Activated B cell treated with CpG ODN at 0.5 μM for 24 hours (primary cell): Measurements from ENCODE around the gene CHDH. TPM values are rescaled to one million over a fixed set of nuclear protein-coding genes. Genes with fewer than 3 reads are reported as not detected.

Experiments used
- ATAC-seq: fragments of 200-7000 bp; cut with Tn5 transposase; one replicate; pipeline ENCODE4 v1.10.0; 2021; ENCODE audit warnings: low read depth, mild to moderate bottlenecking, moderate library complexity
- CTCF ChIA-PET: fragments of 350-600 bp; sonication (Branson Sonifier 250); formaldehyde crosslinking; loops from one replicate; lab custom pipeline; 2021; ENCODE audit warnings: antibody characterized with exemption; lab: Charles Lee
- POLR2A ChIA-PET: fragments of 350-600 bp; sonication (Branson Sonifier 250); formaldehyde crosslinking; loops from one replicate; lab custom pipeline; 2021; ENCODE audit warnings: antibody characterized with exemption; lab: Charles Lee
- DNase-seq: peaks from one replicate; pipeline ENCODE4 v3.0.0; 2022
- H3K27ac Mint-ChIP-seq: one replicate; pipeline ENCODE4 v1.8.0; 2020; ENCODE audit warnings: mixed read lengths
- H3K27me3 Mint-ChIP-seq: one replicate; pipeline ENCODE4 v1.8.0; 2021; ENCODE audit warnings: mixed read lengths
- H3K36me3 Mint-ChIP-seq: one replicate; pipeline ENCODE4 v1.8.0; 2021; ENCODE audit warnings: low read depth, mixed read lengths
- H3K4me1 Mint-ChIP-seq: one replicate; pipeline ENCODE4 v1.8.0; 2021; ENCODE audit warnings: mixed read lengths
- H3K4me3 Mint-ChIP-seq: one replicate; pipeline ENCODE4 v1.8.0; 2020; ENCODE audit warnings: mild to moderate bottlenecking, mixed read lengths
- H3K9me3 Mint-ChIP-seq: one replicate; pipeline ENCODE4 v1.8.0; 2020; ENCODE audit warnings: mixed read lengths
- intact Hi-C: fragments of 100-400 bp; cut with micrococcal nuclease; formaldehyde crosslinking; loops from one replicate; pipeline ENCODE4 v1.15.1; 2024
- total RNA-seq: library from RNA; stranded (reverse); gene quantifications from 2 replicates; pipeline ENCODE4 v1.2.3, GENCODE V29; 2022
- TF ChIP-seq, protein P1 (sequence below): fragments of 200-600 bp; IDR thresholded peaks from one replicate; pipeline ENCODE4 v1.8.0; 2022; ENCODE audit warnings: antibody characterized with exemption, mild to moderate bottlenecking

CHDH gene
- total RNA-seq, 1 donor from 2014 or later, result 6.0 TPM

DNA sequence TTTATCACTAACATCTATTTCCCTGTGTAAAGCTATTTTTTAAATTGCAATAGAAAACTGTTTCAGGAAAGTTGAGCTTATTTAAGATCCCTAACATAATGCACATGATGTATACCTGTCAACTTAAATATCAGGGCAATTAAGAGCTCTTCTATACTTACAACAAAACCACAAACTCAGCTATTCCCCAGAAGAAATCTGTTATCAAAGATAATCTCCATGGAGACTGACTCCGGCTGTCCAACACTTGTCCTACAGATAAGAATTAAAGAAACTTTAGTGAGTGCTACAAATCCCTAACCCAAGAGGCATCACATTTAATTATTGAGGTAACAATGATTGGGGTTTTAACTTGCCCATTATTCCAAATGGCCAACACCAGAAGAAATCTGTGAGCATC, 42.0 kb upstream of the CHDH start:
- TF ChIP-seq, protein P1, sequence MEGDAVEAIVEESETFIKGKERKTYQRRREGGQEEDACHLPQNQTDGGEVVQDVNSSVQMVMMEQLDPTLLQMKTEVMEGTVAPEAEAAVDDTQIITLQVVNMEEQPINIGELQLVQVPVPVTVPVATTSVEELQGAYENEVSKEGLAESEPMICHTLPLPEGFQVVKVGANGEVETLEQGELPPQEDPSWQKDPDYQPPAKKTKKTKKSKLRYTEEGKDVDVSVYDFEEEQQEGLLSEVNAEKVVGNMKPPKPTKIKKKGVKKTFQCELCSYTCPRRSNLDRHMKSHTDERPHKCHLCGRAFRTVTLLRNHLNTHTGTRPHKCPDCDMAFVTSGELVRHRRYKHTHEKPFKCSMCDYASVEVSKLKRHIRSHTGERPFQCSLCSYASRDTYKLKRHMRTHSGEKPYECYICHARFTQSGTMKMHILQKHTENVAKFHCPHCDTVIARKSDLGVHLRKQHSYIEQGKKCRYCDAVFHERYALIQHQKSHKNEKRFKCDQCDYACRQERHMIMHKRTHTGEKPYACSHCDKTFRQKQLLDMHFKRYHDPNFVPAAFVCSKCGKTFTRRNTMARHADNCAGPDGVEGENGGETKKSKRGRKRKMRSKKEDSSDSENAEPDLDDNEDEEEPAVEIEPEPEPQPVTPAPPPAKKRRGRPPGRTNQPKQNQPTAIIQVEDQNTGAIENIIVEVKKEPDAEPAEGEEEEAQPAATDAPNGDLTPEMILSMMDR, result no peak
- DNase-seq (no peak), ATAC-seq (no peak)
- no peaks in the 10 kb centered on the region for H3K9me3 Mint-ChIP-seq
- intact Hi-C loops, result no loop called here
- no peak overlapping the region for H3K4me3 Mint-ChIP-seq
- H3K27ac Mint-ChIP-seq, result no peak overlapping the region
- ChIA-PET CTCF (no interaction called here), POLR2A (no interaction called here)
- peaks cover 34% of the 10 kb centered on the region for H3K4me1 Mint-ChIP-seq
- H3K36me3 Mint-ChIP-seq, result peaks cover 52% of the 10 kb centered on the region
- no peaks in the 10 kb centered on the region for H3K27me3 Mint-ChIP-seq

DNA sequence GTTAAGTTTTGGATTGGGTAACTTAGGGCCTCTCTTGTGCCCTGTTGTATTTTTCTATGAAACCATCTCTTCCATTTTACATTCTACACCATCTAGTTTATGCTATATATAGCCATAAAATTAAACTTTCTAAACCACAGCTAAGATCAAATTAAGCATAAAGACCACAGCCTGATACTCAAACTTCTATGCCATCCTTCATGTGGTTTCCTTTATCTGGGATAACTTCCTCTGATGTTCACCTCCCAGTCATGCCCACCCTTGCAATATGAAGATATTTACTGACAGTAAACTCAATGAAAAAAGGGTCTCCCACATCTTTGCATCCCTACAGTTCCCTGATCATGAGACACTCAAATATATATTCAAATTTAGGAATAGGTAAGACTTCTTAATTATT, 41.2 kb upstream of the CHDH start:
- TF ChIP-seq, protein P1, result no peak
- intact Hi-C loops, result no loop called here
- ChIA-PET CTCF (no interaction called here), POLR2A (no interaction called here)
- no peaks in the 10 kb centered on the region for H3K9me3 Mint-ChIP-seq
- no peaks in the 10 kb centered on the region for H3K27me3 Mint-ChIP-seq
- no peak overlapping the region for H3K4me3 Mint-ChIP-seq
- DNase-seq (no peak), ATAC-seq (no peak)
- H3K27ac Mint-ChIP-seq, result no peak overlapping the region
- peaks cover 37% of the 10 kb centered on the region for H3K4me1 Mint-ChIP-seq
- H3K36me3 Mint-ChIP-seq, result peaks cover 52% of the 10 kb centered on the region

DNA sequence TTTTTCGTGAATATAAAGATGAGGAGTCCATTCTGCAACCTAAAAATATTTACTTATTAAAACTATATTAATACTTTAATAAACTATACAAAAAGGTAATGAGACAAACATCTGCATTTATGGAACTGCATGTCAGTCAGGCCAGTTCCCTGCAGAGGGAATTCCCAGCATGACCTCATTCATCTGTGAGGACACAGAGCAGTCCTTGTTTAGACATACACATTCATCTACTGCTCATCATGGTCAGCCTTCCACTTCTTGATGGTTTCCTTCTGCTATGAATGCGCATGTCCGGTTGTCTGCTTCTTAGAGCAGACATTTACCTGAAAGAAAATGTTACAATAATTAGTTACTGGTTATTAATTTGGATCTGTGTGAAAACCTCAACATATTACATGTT, 39.0 kb upstream of the CHDH start:
- Mint-ChIP-seq H3K4me3 (no peak overlapping the region), H3K27ac (no peak overlapping the region), H3K4me1 (peaks cover 34% of the 10 kb centered on the region), H3K27me3 (no peaks in the 10 kb centered on the region), H3K9me3 (no peaks in the 10 kb centered on the region), H3K36me3 (peaks cover 54% of the 10 kb centered on the region)
- TF ChIP-seq, protein P1, result no peak
- ChIA-PET CTCF (no interaction called here), POLR2A (no interaction called here)
- intact Hi-C loops, result no loop called here
- DNase-seq (no peak), ATAC-seq (no peak)

DNA sequence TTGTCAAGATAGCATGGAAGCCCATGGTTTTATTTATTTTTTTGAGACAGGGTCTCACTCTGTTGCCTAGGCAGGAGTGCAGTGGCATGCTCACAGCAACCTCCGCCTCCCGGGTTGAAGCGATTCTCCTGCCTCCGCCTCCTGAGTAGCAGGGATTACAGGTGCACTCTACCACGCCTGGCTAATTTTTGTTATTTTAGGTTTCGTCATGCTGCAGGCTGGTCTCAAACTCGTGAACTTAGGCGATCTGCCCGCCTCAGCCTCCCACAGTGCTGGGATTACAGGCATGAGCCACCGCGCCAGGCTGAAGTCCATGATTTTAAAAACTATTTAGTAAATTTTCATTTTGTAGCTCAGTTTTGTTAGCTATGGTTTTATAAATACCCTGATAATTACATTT, 38.4 kb upstream of the CHDH start:
- peaks cover 31% of the 10 kb centered on the region for H3K4me1 Mint-ChIP-seq
- intact Hi-C loops, result no loop called here
- H3K36me3 Mint-ChIP-seq, result peaks cover 59% of the 10 kb centered on the region

DNA sequence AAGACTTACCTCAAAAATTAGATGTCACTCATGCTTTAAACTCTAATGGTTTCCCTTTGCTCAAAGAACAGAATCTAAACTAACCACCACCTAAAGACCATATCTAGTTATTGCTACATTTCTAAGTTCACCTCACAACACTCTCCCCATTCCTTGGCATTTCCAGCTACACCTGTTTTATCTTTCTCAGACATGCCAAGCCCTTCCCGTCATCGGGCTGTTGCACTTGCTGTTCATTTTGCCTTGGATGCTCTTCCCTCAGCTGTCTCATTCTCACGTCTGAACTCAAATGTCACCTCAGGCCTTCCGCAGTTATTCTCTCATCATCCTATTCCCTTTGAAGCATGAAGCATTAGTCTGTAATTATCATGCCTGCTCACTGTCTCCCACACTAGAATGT, 36.8 kb upstream of the CHDH start:
- peak overlapping the region; percentile 50 for H3K27ac Mint-ChIP-seq
- no peaks in the 10 kb centered on the region for H3K9me3 Mint-ChIP-seq
- no peak for DNase-seq
- H3K27me3 Mint-ChIP-seq, result no peaks in the 10 kb centered on the region
- H3K36me3 Mint-ChIP-seq, result peaks cover 63% of the 10 kb centered on the region
- H3K4me1 Mint-ChIP-seq, result peaks cover 23% of the 10 kb centered on the region
- no peak for ATAC-seq
- CTCF ChIA-PET, result no interaction called here
- TF ChIP-seq, protein P1, result no peak
- intact Hi-C loops, result no loop called here
- POLR2A ChIA-PET, result interaction anchor here (1.4 to 4.3 kb wide), 2 partner anchors 8 to 535 kb away, joined by 5 to 52 read pairs; partner anchors contain the start of genes DCP1A and SELENOK
- peak overlapping the region; percentile 100 for H3K4me3 Mint-ChIP-seq

More for the DNA sequence above, 38.4 kb upstream of the CHDH start:
- TF ChIP-seq, protein P1, result no peak
- Mint-ChIP-seq H3K27me3 (no peaks in the 10 kb centered on the region), H3K4me3 (no peak overlapping the region), H3K9me3 (no peaks in the 10 kb centered on the region), H3K27ac (no peak overlapping the region)
- no peak for DNase-seq
- ATAC-seq, result no peak
- CTCF ChIA-PET, result no interaction called here
- POLR2A ChIA-PET, result no interaction called here
